Fibroblast of skin of left quadriceps (primary cell): ENCODE data around the gene CDK16.

Source experiments
- DNase-seq, 2 experiments: peaks; one replicate each; pipeline ENCODE4 v3.0.0-alpha.2; 2013; ENCODE audit warnings: low read depth in 2 of 2

Gene CDK16

GRCh38 chrX:47209508-47210238 is 8.8 kb upstream of the CDK16 start:
- no peak for DNase-seq

DNA sequence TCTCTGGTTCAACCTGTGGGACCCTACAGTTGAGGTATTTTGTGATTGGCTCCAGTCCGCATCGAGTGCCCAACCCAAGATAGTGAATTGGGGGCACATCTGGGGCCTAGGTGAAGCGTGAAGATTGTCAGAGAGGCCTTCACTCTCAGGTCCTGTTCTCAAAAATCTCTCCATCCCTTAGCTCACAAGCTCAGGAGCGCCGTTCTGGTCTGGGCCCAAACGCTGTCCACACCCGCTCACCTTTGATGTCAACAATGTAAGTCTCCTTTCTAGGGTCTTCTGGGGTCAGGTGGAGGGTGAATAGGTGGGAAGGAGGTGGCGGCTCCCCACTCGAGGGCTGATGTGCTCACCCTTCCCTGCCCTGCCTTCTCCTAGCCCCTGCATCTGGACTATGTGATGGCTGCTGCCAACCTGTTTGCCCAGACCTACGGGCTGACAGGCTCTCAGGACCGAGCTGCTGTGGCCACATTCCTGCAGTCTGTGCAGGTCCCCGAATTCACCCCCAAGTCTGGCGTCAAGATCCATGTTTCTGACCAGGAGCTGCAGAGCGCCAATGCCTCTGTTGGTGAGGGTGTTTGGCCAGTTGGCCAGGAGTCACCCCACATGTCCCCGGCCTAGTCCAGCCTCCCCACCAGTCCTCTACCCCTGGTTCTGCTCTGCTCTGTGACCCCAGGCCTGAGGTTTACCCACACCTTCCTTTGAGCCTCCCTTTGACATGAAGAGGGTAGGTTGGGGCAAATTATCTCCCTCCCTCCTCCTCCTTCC is 7.6 kb upstream of the CDK16 start:
- DNase-seq = no peak

DNA sequence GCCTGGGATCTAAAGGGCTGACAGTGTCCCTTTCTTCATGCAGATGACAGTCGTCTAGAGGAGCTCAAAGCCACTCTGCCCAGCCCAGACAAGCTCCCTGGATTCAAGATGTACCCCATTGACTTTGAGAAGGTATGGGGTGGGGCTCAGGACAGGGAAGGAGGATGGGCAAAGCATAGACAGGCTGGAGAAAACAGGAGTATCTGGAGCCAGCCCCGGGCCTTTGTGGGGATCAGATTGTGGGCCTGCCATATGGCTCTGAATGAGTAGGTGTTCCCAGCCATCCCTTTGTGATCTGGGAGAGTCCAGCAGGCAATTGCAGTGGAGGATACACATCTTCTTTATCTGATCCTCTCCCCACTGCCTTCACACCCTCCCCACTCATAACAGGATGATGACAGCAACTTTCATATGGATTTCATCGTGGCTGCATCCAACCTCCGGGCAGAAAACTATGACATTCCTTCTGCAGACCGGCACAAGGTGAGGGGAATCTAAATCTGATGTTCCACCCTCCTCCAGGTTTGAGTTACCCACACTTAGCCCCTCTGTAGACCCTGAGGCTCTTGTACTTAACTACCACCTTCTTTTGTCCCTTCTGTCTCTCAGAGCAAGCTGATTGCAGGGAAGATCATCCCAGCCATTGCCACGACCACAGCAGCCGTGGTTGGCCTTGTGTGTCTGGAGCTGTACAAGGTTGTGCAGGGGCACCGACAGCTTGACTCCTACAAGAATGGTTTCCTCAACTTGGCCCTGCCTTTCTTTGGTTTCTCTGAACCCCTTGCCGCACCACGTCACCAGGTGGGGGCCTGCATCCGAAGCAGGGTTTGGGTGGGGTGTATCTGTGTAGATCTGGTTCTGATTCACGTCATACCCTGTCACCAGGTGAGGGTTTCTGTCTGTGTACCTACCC is 5.8 kb upstream of the CDK16 start:
- DNase-seq = no peak

- no peak for DNase-seq
These were observed 3.9 kb upstream of the CDK16 start for GRCh38 chrX:47214435-47215077.

- DNase-seq = no peak
These were observed 3.1 kb upstream of the CDK16 start for GRCh38 chrX:47215291-47215900.

DNA sequence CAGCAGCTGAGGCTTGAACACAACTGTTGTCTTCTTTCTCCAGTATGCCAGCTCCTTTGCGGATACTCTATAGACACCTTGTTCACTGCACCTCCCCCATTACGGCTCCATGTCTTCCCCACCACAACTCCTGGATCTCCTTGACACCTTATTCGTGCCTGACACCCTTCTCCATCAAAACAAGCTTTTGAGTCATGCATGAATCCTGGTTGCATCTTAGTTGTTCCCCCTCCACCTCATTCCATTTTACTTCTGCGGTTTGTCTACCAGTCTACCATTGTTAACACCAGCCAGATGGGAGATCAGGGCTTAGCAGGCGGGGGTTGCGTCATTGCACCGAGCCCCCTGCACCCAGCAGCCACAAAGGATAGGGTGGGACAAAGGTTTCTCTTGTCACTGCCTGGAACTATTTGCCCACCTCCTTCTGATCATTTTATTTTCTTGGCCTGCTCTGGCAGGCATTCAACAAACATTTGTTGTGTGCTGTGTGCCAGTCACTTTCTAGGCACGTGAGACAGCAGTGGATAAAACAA is 2.0 kb upstream of the CDK16 start:
- DNase-seq = no peak

GRCh38 chrX:47217121-47217851 is 1.2 kb upstream of the CDK16 start:
- DNase-seq = peak in 1 of 2 experiments; percentile 18

DNA sequence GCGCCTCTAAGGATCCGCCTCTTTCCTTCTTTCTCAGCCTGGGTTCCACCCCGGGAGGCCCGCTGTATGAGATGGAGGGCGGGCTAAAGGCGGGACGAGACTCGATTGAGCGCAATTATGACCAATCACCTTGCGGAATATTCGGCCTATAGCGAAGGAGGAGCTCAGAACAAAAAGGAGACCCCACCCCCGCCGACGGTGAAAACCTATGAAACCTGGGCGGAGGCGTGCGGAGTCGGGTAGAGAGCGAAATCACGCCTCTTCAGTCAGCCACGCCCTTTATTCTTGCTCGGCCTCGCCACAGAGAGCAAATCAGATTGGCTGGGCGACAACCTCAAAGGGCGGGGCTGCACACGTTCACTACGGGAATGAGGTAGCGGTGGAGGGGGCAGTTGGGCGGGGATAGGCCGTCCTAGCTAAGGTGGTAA is 615 bp upstream of the CDK16 start:
- peak; percentile 97 for DNase-seq

- no peak for DNase-seq
These were observed 687 bp downstream of the CDK16 start for GRCh38 chrX:47218920-47219815.

DNA sequence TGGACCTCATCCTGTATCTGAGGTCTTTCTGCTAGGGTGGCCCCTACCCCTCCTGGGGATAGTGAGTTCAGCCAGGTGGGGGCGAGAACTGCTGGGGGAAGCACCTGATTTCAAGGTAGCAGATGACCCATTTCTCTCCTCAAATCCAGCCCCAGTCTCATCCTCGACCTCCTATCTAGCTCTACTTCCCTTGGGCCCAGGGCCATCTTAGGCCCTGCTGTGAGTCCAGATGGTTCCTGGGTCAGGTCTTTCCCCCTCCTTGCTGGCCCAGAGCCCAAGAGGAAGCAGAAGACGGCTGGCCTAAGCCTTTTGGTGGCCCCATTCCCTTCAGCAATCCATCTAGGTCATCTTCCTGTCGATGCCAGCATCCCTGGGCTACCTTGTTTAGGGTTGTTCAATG is 3.3 kb downstream of the CDK16 start:
- DNase-seq = no peak

DNA sequence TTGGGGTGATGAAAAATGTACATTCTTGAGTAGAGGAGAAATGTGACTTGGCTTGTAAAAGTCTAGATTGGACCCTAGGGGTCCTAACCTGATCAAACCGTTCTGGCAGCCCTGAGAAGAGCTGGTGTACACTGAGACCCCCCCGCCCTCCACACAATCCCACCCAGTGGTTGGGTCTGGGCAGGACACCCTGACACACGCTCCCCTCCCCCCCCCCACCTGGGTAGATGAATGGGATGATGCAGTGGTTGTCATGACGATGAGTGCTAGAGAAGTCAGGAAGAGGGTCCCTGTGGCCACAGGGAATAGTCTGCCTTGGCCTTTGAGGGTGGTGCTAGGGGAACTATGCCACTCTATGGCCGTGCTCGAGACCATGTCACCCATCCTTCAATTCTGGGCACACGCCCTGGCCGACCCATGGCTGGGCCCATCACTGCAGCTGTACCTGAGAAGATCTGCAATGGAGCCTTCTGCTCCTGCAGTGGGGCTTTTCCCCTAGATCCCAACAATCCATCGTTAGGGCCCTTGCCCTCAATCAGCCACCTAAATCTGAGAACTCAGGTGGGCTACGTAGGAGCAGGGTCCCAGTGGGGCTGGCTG is 4.4 kb downstream of the CDK16 start:
- no peak for DNase-seq

DNA sequence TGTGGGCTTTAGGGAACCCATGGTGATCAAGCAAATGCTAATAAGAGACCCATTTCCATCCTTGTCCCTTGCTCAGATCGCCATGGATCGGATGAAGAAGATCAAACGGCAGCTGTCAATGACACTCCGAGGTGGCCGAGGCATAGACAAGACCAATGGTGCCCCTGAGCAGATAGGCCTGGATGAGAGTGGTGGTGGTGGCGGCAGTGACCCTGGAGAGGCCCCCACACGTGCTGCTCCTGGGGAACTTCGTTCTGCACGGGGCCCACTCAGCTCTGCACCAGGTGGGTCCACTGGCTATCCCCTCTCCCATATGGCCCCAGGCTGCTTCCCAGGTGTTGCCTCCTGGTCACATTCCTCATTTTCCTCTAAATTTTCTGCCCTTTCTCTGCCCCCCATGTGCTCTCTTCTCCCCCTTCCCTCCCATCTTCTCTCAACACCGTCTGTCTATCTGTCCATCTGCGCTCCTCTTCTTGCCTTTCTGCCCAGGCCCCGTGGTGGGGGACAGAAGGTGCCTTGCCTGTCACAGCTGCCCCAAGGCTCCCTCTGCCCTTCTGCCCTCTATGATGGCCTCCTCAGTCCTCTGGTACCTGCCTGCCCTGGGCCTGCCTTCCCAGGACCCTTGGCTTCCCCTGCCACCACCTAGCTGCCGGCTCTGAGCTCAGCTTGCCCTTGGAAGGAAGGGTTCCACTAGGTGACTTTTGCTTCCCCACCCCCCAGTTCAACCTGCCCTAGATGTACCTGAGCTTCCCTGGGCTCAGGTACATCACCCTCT is 5.2 kb downstream of the CDK16 start:
- DNase-seq = no peak

DNA sequence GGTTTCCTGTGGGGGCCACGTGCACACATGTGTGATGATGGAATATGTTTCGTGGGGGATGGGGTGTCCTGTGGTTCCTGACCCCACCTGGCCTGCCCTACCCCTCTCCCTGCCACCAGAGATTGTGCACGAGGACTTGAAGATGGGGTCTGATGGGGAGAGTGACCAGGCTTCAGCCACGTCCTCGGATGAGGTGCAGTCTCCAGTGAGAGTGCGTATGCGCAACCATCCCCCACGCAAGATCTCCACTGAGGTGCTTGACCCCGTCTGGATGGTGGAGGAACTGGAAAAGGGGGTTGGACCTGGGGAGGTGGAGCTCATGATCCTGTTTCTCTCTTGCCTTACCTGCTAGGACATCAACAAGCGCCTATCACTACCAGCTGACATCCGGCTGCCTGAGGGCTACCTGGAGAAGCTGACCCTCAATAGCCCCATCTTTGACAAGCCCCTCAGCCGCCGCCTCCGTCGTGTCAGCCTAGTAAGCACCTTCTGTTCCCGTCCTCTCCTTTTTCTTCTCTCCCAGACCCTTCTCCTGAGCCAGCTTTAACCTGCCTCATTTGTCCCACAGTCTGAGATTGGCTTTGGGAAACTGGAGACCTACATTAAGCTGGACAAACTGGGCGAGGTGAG is 5.9 kb downstream of the CDK16 start:
- DNase-seq = no peak

GRCh38 chrX:47224896-47225290 is 6.4 kb downstream of the CDK16 start:
- DNase-seq = no peak

DNA sequence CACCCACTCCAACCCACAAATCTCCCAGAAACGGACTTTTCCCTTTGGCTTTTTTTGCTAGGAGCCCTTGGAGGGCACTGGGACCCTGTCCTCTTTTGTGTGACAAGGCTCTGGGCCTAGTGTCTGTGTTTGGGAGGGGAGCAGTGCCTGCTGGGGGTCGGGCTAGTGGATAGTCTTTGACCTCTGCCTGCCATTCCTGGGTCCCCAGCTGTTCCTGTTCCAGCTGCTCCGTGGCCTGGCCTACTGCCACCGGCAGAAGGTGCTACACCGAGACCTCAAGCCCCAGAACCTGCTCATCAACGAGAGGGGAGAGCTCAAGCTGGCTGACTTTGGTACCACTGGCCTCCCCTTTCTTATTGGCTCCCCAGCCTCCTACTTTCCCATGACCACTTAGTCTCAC is 7.6 kb downstream of the CDK16 start:
- no peak for DNase-seq

- no peak for DNase-seq
These were observed 8.3 kb downstream of the CDK16 start for GRCh38 chrX:47226531-47227333.

DNA sequence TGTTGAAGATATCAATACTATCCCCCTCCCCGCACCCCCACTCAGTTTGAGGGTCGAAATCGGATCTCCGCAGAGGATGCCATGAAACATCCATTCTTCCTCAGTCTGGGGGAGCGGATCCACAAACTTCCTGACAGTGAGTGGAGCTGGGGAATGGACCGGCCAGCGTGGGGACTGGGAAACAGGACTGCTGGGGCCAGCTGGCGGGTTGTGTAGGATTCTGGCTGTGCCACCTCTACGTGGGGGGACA is 8.8 kb downstream of the CDK16 start:
- no peak for DNase-seq
